Measurements from ENCODE around the gene TSGA10IP.

Gene TSGA10IP

DNA sequence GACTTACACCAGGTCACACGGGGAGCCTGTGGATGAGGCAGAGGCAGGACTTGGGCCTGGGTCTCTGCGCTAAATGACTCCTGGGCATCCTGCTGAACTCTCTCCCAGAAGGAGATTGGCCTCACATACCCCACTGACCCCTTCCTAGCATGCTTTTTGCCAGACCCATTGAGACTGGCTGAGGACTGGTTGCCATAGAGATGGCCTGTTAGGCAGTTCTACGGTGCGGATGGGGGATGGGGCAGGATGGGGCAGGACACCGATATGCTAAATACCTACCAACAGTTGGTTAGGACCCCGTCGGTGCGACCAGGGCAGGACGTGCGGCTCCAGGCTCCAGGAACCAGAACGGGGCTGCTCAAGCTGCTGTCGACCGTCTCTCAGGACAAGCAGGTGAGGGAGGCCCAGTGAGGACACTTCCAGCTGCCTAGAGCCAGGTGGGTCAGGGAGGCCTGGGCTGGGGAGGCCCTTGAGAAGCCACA lies at the start of gene TSGA10IP:
TSS of gene TSGA10IP (plus strand) at position 51 of the 482 bp plus-strand sequence. CDS start at position 247, 196 bp downstream.
- DNase-seq (ENCODE audit: low read depth, low spot score), result peak; percentile 88

DNA sequence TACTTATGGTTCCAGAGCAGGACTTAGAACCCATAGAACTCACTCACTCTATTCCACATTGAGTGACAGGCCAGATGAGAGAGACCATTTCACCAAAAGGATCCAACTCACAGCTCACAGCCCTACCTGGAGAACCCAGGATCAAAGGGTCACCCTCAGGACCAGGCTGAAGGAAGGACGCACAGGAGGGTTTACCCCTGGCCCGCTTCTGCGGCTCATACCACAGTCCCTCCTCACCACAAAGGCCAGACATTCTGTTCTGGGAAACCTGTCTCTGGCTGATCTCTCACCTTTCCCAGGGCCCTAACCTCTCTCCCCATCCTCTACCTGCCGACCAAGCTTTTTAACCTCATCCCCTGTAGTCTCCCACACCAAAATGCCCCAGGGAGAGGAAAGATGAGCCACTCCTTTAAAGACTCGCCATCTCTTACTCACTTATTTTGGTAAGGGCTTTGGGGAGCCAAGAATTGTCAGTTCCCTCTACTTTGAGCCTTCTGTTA lies 49.7 kb upstream of the TSGA10IP start:
- no peak for DNase-seq (ENCODE audit: low read depth, low spot score)

DNA sequence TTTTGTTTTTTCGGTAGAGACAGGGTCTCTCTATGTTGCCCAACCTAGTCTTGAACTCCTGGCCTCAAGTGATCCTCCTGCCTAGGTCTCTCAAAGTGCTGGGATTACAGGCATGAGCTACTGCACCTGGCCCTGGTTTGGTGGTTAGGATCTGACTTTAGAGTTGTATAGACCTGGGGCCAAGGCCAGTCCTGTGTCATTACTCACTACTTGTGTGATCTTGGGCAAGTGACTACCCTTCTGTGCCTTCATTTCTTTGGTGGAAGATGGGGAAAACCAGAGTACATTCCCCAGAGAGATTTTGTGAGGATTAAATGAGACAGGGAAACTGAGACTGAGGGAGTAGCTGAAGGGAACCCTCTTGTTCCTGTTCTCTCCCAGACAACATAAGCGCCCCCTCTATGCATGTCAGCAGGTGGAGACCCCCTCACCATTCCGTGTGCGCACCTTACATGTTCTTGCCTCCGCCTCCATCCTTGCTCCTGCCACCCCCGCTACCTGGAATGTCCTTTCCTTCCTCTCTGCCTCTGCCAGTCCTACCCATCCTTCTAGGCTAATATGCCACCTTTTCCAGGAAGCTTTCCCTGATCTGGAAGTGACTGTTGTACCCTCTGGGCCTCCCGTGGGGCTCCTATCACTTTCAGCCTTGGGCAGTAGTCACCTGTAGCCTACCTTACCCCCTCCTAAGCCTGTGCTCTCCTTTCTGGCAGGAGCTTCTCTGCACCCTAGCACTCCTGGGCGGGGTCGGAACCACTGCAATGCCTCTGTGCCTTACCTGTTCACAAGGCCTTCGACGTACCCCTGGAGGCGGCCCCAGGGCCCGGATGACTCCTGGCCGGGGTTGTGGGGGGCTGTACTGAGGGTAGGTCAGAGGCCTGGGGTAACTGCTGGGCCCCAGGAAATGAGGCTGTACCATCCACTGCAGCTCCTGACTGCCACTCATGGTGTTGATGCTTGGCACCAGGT lies 49.0 kb upstream of the TSGA10IP start:
- DNase-seq (ENCODE audit: low read depth, low spot score), result no peak

DNA sequence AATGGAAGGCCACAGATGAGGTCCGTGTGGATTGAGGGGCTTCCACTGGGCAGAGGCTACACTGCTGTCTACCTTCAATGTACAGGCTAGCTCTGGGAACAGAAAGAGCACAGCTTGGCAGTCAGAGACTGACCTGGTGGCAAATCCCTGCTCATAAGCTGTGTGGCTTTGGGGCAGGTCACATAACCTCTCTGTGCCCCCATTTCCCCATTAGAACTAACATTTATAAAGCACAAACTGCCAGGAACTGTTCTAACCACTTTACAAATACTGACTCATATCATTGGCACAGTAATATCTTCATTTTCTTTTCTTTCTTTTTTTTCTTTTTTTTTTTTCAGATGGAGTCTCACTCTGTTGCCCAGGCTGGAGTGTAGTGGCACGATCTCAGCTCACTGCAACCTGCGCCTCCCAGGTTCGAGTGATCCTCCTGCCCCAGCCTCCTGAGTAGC lies 48.2 kb upstream of the TSGA10IP start:
- DNase-seq (ENCODE audit: low read depth, low spot score), result no peak

- no peak for DNase-seq (ENCODE audit: low read depth, low spot score)
Observed at GRCh38 chr11:65898656-65899355, 46.5 kb upstream of the TSGA10IP start.

DNA sequence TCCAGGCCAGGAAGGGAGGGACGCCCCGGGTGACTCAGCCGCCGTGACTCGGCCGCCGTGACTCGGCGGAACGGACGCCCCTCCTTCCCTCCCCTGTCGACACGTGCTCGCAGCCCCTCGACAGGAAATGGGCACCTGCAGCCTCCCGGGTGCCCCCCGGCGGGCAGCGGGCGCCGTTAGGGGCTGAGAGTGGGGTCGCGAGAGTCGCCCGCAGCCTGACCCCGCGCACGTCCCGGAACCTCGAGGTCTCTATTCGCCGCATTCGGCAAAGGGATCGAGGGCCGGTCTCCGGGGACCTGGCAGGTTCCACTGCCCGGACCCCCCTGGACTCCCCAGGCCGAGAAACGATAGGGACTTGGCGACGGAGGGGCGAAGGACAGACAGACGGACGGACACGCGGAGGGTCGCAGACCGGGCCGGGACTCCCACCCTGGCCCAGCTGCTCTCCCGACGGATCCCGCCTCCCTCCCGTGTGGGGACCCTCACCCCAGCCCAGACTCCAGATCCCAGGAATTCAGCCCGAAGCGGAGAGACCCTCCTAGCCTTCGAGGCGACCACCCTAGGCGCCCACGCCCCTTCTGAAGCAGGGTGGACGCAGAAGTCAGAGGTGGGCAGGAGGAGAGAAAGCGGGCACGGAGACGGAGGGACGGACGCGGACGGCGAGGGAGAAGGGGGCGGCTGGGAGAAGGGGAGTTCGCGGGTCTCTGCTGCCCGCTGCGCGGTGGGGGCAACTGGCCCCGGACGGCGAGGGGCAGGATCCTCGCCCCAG lies 45.7 kb upstream of the TSGA10IP start:
- peak; percentile 70 for DNase-seq (ENCODE audit: low read depth, low spot score)

DNA sequence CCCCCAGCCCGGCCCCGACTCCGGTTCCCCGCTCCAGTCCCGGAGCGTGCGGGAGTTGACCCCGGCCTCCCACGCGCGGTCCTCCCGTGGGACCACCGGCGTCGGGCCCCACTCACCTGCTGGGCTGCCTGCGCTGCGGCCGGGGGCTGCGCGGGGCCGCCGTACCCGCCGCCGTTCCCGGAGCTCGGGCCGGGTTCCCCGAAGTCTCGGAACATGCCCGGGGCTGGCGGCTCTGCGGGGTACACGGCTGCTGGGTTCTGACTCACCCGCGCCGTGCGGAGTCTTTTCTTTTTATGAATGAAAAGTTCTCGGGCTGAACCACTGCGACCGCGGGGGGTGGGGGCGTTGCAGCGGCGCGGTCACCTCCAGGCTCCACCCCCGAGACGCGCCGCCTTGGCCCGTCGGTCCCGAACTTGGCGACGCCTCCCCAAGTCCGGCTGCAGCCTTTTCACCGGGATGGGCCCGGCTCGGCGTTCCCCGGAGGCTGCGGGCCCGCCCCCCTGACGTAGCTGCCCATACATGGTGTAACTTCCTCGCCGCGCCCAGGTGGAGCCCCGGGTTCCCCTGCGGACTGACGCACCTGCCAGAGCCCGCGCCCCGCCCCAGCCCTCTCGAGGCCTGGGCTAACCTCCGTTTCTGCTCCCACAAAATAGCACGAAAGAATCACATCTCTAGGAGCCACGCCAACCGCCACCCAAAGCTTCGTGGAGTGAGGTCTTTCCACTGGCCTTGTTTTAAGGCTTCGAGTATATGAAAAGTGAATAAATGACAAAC lies 45.0 kb upstream of the TSGA10IP start, which contains the start of gene FOSL1:
TSS of gene FOSL1 (minus strand) at position 264 of the 774 bp plus-strand sequence. CDS start at position 215, 49 bp downstream.
- DNase-seq (ENCODE audit: low read depth, low spot score), result peak; percentile 90

DNA sequence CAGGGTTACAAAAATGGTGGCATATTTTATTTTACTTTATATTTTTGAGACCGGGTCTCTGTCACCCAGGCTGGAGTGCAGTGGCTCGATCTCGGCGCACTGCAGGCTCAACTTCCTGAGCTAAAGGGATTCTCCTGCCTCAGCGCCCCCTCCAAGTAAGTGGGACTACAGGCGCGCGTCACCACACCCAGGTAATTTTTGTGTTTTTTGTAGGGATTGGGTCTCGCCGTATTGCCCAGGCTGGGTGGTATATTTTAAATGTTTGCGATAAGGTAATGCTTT lies 44.4 kb upstream of the TSGA10IP start:
- no peak for DNase-seq (ENCODE audit: low read depth, low spot score)

DNA sequence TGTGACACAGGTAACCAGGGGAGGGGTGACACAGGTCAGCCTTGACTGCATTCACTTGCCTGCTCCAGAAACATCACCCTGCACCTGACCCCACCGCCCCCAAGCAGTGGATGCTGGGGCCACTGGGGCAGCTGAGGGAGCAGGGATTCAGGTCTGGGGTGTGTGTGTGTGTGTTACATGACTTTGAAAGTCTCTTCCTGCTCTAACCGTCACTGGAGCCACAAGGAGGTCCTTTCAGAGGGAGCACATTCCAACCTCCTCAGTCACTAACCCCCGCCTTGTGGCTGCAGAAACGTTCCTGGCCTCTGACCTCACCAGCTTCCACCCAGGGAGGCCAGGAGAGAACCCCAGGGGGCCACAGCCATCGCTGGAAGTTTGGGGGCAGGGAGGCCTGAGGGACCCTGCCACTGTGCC lies 42.2 kb upstream of the TSGA10IP start:
- DNase-seq (ENCODE audit: low read depth, low spot score), result peak; percentile 78

GRCh38 chr11:65903715-65904114 lies 41.6 kb upstream of the TSGA10IP start:
- DNase-seq (ENCODE audit: low read depth, low spot score), result no peak

DNA sequence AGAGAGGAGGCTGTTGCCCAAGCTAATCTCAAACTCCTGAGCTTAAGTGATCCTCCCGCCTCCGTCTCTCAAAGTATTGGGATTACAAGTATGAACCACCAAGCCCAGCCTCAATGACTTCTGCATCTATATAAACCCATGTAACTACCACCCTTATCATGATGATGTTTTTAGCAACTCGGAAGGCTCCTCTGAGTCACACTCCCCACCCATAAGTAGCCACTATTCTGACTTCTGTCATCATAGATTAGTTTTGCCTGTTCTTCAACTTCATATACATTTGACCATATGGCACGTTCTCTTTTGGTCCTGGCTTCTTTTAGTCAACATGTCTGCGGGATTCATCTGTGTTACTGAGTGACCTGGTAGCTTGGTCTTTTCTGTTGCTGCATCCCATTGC lies 38.7 kb upstream of the TSGA10IP start:
- DNase-seq (ENCODE audit: low read depth, low spot score), result no peak

GRCh38 chr11:65907878-65908277 lies 37.4 kb upstream of the TSGA10IP start:
- DNase-seq (ENCODE audit: low read depth, low spot score), result no peak

DNA sequence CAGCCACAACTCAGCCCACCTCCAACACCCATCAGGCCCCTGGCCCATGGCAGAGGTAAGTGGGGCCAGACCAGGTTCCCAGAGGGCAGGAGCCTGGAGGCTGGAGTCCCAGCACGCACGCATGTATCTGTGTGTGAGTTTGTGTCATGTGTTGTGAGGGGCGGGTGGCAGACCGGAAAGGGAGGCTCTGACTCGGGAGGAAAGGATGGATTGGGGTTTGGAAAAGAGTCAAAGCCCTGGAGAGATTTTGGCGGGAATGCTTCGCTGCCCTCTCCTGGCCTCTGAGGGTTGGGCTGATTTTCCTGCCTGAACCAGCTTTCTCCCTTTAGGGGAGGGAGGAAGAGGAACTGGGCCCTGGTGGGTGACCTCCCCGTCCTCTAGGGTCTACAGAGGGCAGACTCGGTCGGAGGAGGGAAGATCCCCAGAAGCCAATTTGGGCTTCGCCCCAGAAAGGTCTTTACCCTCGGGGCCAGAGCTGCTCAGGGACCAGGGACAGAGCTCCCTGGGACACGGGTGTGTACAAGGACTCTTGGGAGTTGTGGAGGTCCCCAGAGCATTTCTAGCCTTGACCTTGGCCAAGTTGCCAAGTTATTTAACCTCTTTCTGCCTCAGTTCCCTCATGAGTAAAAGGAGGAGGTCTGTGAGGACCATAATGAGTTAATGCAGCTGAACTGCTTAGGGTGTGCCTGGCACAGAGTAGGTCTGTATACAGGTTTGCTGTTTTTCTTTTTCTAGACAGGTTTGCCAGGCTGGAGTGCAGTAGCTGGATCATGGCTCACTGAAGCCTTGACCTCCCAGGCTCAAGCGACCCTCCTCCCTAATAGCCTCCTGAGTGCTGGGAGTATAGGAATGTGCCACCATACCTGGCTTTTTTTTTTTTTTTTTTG lies 33.4 kb upstream of the TSGA10IP start:
- DNase-seq (ENCODE audit: low read depth, low spot score), result peak; percentile 84

DNA sequence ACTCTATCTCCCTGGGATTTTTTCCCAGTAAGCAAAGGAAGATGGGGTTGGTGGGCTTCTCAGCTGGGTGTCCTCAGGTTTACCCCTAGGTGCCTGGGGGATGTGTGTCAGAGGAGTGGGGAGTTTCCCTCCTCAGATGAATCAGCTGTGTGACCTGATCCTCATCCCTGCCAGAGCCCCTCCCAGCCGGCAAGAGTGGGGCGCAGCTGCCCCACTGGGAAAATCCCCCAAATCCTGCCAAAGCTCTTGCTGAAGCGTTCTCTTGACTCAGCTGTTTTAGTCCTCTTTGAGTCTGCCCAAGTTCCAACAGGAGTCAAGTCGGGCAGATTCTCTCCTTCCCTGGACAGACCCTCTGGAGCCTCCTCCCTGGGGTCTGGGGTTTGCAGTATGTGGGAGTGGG lies 32.4 kb upstream of the TSGA10IP start:
- no peak for DNase-seq (ENCODE audit: low read depth, low spot score)

DNA sequence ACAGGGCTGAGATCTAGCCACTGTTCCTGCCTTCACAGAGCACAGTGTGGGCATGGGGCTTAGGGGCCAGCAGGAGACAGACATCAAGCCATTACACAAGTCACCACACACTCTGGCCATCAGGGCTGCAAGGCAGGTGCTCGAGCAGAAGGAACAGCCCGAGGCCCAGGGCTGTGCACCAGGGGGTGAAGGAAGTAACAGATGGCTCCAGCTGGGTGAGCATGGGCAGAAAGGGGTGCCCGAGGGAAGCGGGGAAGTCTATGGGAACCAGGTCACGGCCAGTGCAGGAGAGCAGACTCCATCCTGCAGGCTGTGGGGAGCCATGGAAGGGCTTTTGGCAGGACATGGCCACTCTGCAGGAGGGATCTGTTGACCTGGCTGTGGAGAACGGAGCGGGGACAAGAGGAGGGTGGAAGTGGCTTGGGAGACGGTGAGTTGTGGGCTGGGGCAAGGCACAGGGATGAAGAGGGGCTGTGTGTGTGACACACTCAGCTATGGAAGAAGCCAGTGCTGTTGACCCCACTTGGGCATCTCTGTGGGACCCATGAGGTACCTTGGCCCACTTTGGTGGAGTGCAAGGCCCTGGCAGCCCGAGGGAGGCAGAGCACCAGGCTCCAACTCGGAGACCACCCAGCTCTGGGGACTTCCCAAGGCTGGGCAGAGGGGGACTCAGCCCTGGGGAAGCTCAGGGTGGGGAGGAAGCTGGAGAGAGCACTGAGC lies 30.0 kb upstream of the TSGA10IP start:
- no peak for DNase-seq (ENCODE audit: low read depth, low spot score)

GRCh38 chr11:65915821-65916251 lies 29.4 kb upstream of the TSGA10IP start:
- peak; percentile 89 for DNase-seq (ENCODE audit: low read depth, low spot score)

DNA sequence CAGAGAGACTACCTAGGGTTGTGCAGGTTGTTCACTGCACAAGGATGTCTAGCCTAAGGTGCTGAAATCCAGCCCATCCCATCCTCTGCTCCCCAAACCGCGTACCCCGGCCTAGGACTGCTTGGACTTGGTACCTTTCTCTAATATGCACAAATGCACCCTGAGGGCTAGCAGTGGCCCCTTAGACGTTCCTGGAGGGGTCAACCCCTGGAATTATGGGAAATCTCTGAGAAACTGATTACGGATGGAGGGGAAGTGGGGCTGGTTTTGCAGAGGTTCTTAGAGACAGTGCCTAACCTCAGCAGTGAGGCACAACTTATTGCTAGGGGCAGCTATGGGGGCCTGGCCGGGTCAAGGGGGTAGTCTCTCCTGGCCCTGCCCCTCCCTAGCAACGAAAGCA lies 28.9 kb upstream of the TSGA10IP start:
- no peak for DNase-seq (ENCODE audit: low read depth, low spot score)

- no peak for DNase-seq (ENCODE audit: low read depth, low spot score)
Observed at GRCh38 chr11:65917077-65917433, 28.2 kb upstream of the TSGA10IP start.

Measured in ELF-1 (cell line).